GM20000 (cell line): Measurements from ENCODE around the gene RBM8A.

Source experiments
- DNase-seq: peaks from one replicate; pipeline ENCODE4 v3.0.0; 2012; ENCODE audit warnings: low spot score
- CTCF ChIP-seq: IDR thresholded peaks from 2 replicates; pipeline ENCODE4 v1.5.1; 2012; ENCODE audit warnings: mild to moderate bottlenecking, control low read depth; ENCODE audit errors: extremely low read depth, missing control alignments

RBM8A gene

GRCh38 chr1:145893306-145894055 lies 33.8 kb downstream of the RBM8A start:
- TF ChIP-seq CTCF = no peak
- DNase-seq = no peak

- TF ChIP-seq CTCF = no peak
- DNase-seq = no peak
These were observed 34.7 kb downstream of the RBM8A start for GRCh38 chr1:145892486-145893087.

- peak; percentile 62 for TF ChIP-seq CTCF
- DNase-seq = peak; percentile 79
These were observed 35.4 kb downstream of the RBM8A start for GRCh38 chr1:145891587-145892485.

GRCh38 chr1:145891143-145891542 lies 36.1 kb downstream of the RBM8A start:
- TF ChIP-seq CTCF = no peak
- DNase-seq = no peak

- DNase-seq = no peak
- TF ChIP-seq CTCF = no peak
These were observed 37.6 kb downstream of the RBM8A start for GRCh38 chr1:145889722-145890121.

- no peak for TF ChIP-seq CTCF
- no peak for DNase-seq
These were observed 39.7 kb downstream of the RBM8A start for GRCh38 chr1:145887631-145888030.

GRCh38 chr1:145886816-145887215 lies 40.5 kb downstream of the RBM8A start:
- DNase-seq = no peak
- TF ChIP-seq CTCF = no peak
